Keratinocyte (primary cell): ENCODE results near the gene CDH12.

Experiments used
- EZH2 ChIP-seq: IDR thresholded peaks from one replicate; pipeline ENCODE4 v1.6.1; 2012; ENCODE audit warnings: inconsistent platforms, mild to moderate bottlenecking, low read length, moderate library complexity
- TF ChIP-seq, protein P1 (sequence below), 3 experiments: IDR thresholded peaks in 1 of 3; conservative IDR thresholded peaks in 1 of 3; optimal IDR thresholded peaks in 1 of 3; 2 replicates in 2 of 3; 3 replicates in 1 of 3; pipeline versions ENCODE3 to v1.5.1; 2011; ENCODE audit warnings: low read length in 3 of 3, mild to moderate bottlenecking in 3 of 3, moderate library complexity in 2 of 3, control low read depth in 1 of 3, inconsistent platforms in 1 of 3; ENCODE audit not compliant: insufficient read depth in 2 of 3; ENCODE audit errors: extremely low read depth in 1 of 3

DNA sequence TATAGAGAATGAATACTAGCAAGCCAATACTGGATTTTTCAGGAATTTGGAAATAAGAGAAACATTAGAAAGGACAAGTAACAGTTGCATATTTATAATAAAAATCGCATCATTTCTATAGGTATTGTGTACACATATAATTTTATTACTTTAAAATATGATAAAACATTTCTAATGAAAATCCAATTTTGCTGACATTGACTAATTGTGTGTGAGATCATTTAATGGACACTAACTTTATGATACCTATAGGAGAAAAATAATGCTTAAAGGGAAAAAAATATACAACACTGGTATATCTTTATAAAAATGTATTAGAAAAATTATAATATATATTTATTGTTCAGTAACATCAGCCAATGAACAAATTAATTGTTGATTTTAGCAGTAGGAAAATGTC lies 557.3 kb downstream of the CDH12 start:
- TF ChIP-seq, protein P1, sequence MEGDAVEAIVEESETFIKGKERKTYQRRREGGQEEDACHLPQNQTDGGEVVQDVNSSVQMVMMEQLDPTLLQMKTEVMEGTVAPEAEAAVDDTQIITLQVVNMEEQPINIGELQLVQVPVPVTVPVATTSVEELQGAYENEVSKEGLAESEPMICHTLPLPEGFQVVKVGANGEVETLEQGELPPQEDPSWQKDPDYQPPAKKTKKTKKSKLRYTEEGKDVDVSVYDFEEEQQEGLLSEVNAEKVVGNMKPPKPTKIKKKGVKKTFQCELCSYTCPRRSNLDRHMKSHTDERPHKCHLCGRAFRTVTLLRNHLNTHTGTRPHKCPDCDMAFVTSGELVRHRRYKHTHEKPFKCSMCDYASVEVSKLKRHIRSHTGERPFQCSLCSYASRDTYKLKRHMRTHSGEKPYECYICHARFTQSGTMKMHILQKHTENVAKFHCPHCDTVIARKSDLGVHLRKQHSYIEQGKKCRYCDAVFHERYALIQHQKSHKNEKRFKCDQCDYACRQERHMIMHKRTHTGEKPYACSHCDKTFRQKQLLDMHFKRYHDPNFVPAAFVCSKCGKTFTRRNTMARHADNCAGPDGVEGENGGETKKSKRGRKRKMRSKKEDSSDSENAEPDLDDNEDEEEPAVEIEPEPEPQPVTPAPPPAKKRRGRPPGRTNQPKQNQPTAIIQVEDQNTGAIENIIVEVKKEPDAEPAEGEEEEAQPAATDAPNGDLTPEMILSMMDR (optimal IDR thresholded peaks at IDR 0.05 in 1 of 3, IDR thresholded peaks at IDR 0.05 in 1 of 3, conservative IDR thresholded peaks at IDR 0.05 in 1 of 3; ENCODE audit: extremely low read depth in 1 of 3, insufficient read depth in 2 of 3, low read length in 3 of 3): no peak
- TF ChIP-seq EZH2: no peak
